Islet of Langerhans (tissue), 1 donor: ENCODE data around the gene OR52W1.
"Not testable (repeated sequence)": the region's sequence is repeated elsewhere in the genome, so short reads cannot be mapped to it uniquely, and the experiment has no call there.

Source experiments
- FAIRE-seq: peaks from one replicate; lab custom pipeline; 2011; peaks lifted over from hg19 to GRCh38; lab: Jason Lieb, UNC

The OR52W1 gene

DNA sequence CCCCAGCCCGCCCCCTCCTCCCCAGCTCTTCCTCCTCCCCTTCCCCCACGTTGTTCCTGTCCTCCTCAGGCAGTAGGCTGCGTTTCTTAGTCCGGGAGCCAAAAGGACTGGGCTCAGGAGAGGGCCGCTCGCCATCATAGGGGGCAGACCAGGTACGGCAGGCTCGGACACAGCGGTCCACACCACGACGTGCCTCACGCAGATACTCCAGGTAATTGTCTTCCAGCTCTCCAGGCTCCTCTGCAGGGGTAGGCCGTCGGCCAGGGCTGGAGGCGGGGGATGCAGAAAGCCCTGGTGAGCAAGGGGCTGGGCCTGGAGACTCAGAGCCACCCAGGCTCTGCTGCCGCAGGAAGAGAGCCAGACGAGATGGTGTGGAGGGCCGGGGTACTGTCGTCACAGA is 18.7 kb downstream of the OR52W1 start:
- no peak for FAIRE-seq

DNA sequence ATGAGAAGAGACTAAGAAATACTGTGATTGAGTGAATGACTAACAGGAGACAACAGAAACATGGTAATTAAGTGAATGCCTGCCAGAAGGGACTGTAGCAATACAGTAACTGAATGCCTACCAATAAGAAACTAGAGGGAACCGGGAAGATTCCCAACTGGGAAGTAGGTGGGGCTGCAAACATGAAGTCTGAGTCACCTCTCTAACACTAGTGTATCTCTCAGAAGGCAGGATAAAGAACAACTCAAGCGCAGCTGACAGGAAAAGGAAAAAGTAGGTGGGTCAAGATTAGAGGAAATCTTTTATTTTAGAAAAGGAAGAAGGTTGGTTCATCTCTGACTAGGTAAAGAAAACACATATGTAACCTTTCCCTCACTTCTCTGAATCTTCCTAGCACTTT is 20.3 kb downstream of the OR52W1 start:
- no peak for FAIRE-seq

DNA sequence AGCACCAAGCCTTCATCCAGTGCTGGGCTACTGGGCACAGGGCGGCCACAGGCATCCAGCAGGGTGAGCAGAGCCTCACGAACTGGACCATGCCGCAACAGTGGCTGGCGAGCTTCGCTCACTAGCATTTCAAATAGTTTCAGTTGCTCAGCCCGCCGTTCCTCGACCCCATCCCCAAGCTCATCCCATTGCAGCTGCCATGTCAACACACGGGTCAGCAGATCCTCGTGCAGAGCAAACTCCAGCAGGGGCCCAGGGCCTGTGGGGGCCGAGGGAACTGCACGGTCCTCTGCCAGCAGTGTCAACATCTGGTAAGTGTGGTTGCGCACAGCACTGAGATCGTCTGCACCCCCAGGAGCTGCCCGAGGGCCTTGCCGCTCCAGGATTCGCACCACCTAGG is 24.8 kb downstream of the OR52W1 start:
- FAIRE-seq, result no peak

DNA sequence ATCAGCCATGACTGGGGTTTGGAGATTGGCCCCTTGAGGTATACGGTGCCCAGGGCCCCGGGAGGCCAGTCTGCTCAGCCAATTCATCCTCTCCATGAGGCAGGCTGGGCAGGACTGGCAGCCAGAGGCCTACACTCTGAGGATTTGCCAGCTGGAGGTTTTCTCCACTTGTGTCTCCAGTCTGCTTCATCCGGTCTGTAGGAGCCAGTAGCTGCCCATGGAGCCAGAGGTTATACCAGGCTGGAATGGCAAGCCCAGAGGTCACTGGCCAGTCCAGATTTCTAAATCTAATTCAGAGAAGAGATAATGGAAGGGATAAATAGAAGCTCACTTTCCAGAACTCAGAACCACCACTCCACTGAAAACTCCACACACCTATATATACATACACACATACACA is 25.4 kb downstream of the OR52W1 start:
- FAIRE-seq, result no peak

DNA sequence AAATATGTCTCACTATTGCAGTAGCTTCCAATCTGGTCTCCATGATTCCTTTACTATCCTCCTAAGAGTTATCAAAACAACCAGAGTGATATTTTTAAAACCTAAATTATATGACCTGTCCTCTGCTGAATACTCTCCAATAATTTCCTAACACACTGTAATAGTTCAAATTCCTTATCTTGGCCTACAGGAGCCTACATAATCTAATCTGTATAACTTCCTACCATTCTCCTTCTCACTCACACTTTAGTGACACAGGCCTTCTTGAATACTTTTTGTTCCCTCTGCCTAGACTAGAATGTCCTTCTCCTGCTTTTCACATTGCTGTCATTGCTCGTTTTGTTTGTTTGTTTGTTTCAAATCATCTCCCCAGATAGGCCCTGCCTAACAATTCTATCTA is 26.0 kb downstream of the OR52W1 start:
- FAIRE-seq, result no peak

DNA sequence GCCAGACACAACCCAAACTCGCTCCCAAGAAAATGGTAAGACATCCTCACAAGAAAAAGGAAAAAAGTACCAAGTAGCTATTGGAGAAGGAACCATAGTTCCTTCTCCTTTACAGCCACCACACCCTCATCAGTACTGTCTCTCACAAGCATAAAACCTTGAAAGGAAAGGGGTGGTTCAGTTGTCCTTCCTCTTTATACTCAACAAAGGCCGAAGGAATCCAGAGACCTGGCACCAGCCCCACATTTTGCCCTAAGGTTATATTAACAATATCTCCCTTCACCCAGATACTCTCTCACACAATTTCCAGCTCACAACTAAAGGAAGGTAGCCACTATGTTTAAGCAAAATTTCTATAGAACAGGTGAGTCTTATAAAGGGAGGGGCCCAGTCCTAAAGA is 26.9 kb downstream of the OR52W1 start:
- no peak for FAIRE-seq

DNA sequence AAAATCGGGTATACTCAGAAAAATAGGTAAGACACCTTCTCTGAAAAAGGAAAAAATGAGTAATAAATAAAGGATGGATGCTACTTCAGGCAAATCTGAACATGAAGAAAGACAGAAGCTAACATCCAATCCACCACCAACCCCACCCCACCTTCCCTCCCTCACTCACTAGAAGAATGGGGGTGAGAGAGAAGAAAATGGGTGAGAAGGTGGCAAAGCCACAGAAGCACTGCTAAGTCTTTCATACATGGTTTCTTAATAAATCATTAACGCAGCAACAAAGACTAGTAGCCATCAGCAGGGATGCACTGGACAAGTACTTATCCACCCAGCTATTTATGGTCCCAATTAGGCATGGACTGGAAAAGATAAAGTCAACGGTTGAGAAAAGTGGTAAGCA is 29.5 kb downstream of the OR52W1 start:
- FAIRE-seq, result no peak

DNA sequence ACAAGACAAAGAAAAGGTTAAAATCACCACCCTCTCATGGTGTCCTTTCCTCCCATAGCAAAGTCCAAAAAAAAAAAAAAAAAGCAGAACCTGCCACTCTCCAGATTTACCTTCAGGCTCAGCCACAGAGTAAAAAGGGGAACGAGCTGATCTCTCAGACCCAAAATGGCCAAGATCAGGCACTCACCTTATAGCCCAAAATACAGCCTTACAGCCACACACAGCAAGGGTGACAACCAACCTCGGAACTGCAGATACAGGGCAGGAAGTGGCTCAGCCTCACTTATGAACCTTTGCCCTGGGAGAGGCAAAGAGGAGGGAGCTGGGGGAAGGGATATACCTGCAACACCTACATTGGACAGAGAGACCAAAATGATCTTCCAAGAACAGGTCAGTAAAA is 30.9 kb downstream of the OR52W1 start:
- FAIRE-seq, result no peak

DNA sequence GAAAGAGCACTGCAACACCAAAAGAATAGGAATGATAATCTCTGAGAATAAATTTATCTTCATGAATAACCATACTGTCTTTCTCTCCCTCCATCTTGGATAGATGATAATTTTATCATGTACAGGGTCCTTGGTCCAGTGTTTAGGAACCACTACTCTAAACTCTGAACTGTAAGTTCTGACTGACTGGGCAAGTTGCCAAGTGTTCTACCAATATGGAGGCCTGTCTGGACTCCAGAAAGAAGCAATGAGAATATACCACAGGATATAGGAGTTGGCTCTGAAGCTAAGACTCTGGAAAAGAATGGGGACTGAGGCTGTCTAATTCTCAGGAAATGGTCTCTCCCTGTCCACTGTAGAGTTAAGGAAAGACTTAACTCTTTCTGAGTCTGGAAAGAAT is 33.9 kb downstream of the OR52W1 start:
- FAIRE-seq, result no peak

DNA sequence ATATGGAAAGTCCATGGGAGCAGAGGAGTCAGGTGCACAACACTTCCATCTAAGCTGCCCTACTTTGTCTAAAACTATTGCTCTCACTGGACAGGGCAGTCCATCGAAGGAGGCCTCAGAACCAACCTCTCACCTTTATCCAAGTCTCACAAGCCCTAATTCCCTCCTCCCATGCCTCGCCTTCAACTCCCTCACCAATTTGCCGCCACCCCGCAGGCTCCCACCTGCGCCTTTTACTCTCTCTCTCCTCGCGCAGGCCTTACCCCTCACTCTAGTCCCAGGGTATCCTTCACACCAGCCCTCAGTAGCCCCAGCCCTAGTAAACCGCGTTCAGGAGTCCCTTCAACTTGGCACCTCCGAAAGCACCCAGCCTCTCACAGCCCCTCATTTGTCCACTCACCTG is 35.0 kb downstream of the OR52W1 start:
- FAIRE-seq, result no peak

DNA sequence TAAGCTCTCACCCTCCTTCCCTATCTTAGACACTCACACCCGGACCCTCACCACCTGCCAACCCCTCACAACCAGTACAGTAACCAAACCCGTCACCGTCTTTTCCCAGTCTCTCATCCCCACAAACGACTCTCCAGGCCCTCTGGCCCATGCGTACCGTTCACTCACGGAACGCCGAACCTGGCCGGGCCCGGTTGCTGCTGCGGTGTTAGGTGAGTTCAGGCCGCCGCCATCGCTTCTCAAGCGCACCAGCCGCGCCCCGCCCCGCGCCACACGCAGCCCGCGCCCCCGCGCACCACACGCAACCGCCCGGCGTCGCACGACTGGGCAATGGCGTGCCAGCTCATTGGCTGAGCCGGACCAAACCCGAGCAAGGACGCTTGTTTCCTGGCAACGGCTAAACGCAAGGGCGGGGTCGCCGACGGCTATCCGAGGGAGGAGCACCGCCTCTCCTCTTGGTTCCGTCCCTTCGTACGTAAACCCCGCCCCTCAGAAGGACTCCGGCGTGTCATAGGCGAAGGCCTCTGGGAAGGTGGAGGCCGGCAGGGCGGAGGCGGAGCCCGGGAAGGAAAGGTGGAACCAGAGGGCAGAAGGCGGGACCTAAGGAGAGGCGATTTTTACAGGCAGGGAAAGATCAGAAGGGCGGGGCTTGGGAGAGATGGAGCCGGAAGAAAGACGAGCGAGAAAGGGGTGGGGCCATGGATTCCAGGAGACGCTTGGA is 35.5 kb downstream of the OR52W1 start, which contains the start of gene FHIP1B:
Gene FHIP1B (minus strand): TSS at position 250 of the 721 bp plus-strand sequence. CDS start 10,120 bp downstream, outside the sequence.
- FAIRE-seq, result peak; percentile 65

DNA sequence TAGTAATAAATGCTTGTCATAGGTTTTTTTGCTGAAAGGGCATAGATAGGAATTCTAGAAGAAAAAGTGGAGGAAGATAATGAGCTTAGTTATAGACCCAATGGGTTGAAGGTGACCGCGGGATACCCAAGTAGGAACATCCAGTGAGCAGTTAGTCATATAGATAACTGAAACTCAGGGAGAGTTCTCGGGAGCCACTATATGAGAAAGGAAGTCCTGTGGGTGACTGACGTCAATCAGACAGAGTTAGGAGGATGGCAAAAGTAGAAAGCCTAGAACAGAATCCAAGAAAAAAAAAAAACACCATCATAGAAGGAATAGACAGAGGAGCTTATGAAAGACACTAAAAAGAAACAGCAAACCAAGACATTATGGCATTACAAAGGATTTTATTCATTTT is 38.2 kb downstream of the OR52W1 start:
- no peak for FAIRE-seq

DNA sequence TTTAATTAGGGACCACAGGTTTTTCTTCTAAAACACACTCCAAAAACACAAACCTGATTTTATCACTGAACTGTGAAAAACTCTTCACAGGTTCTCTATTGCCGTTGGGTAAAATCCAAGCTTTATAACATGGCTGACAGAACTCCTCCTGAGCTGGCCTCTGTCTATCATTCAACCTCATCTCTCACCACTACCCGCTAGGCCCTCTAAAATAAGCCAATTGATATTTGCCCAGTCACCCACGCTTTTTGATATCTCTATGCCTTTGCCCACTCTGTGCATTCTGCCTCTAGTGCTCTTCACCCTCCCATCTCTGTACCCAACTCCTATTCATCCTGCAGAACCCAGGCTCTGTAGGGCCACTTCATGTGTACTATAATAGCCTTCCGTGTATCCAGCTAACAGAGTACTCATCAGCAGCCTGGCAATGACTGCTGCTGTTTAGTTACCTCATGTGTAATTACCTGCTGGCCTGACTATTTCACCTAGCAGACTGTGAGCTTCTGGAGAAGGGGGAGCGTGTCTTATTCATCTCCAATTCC is 38.8 kb downstream of the OR52W1 start:
- no peak for FAIRE-seq

DNA sequence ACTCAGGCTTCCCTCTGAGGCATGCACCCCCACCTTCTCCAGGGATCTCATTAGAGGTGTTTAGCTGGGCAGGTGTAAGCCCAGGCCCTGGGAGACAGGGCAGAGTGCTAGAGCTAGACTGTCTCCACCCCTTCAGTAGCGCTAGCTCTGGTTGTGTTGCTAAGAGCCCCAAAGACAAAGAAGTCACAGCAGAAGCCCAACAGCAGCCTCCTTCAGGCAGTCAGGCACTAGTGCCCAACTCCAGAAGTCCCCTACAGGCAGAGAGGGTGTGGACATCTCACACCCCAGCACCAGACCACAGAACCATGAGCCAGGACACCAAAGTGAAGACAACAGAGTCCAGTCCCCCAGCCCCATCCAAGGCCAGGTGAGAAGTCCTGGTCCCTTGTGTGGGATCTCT is 39.9 kb downstream of the OR52W1 start, which contains the start of gene CNGA4:
Gene CNGA4 (plus strand): TSS at position 188 of the 400 bp plus-strand sequence. CDS start 118 bp downstream, at position 306.
- no peak for FAIRE-seq

DNA sequence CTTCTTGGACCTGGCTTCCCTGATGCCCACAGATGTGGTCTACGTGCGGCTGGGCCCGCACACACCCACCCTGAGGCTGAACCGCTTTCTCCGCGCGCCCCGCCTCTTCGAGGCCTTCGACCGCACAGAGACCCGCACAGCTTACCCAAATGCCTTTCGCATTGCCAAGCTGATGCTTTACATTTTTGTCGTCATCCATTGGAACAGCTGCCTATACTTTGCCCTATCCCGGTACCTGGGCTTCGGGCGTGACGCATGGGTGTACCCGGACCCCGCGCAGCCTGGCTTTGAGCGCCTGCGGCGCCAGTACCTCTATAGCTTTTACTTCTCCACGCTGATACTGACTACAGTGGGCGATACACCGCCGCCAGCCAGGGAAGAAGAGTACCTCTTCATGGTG is 41.1 kb downstream of the OR52W1 start:
- no peak for FAIRE-seq

DNA sequence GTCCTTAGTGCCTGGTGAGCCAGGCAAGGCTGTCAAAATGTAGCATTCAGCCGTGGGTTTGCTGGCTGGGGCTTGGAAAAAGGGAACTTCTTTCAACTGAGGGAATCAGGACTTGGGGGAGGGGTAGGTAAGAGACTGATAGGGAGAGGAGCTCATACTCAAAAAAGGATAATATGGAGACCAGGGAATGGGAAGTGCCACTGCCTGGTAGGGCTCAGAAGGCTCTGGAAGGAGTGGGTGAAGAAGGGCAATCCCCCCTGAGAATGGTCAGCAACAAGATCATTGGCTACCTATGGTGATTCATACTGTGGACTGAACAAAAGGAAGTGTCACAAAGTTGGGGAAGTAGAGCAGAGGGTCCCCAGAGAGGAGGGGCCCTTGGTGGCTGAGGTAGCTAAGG is 41.8 kb downstream of the OR52W1 start:
- no peak for FAIRE-seq

DNA sequence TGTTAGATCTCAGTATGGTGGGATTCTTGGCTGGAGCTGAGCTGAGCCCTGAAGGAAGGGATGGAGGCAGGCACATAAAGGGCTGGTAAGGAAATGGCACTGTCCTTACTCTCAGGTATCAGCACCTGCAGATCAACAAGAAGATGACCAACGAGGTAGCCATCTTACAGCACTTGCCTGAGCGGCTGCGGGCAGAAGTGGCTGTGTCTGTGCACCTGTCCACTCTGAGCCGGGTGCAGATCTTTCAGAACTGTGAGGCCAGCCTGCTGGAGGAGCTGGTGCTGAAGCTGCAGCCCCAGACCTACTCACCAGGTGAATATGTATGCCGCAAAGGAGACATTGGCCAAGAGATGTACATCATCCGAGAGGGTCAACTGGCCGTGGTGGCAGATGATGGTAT is 42.3 kb downstream of the OR52W1 start:
- no peak for FAIRE-seq

DNA sequence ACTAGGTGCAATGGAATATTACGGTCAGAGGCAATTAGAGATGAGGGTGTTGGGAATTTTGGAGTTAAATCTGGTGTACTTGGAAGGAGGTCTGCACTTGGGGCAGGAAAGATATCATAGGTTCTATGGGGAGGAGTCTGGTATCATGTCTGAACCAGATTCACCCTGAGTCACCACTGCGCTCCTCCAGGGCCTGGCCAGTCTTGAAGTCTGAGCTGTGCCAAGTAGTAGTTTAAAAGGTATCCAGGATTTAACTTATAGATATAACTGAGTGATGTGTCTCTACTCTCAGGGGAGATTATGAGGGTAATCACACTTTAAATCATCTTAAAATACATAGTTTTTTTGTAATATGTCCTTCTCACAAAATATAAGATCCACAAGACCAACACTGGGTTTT is 46.5 kb downstream of the OR52W1 start:
- FAIRE-seq, result no peak

DNA sequence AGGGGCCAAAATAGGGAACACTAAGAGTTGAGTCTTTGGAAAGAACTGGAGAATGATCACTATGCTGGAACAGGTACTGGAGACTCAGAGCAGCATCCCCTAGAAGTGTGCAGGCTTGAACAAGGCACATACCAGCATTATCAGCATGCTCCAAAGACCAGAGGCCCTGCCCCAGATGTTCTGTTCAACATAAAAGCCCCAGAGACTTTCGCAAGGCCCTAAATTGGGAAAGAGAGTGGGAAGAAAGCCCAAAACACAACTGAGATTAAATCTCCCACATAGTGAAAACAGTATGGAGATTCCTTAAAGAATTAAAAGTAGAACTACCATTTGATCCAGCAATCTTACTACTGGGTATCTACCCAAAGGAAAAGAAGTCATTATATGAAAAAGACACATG is 49.2 kb downstream of the OR52W1 start:
- no peak for FAIRE-seq

DNA sequence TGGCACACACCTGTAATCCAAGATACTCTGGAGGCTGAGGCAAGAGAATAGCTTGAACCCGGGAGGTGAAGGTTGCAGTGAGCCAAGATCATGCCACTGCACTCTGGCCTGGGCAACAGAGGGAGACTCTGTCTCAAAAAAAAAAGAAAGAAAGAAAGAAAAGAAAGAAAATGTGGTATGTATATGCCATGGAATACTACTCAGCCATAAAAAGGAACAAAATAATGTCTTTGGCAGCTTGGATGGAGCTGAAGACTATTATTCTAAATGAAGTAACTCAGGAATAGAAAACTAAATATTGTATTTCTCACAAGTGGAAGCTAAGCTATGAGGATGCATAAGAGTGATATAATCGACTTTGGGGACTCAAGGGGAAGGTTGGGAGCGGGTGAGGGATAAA is 49.9 kb downstream of the OR52W1 start:
- not testable (repeated sequence) for FAIRE-seq
